ENCODE results near the gene ZBTB9.
"Not testable (repeated sequence)": the region's sequence is repeated elsewhere in the genome, so short reads cannot be mapped to it uniquely, and the experiment has no call there.

Gene ZBTB9

DNA sequence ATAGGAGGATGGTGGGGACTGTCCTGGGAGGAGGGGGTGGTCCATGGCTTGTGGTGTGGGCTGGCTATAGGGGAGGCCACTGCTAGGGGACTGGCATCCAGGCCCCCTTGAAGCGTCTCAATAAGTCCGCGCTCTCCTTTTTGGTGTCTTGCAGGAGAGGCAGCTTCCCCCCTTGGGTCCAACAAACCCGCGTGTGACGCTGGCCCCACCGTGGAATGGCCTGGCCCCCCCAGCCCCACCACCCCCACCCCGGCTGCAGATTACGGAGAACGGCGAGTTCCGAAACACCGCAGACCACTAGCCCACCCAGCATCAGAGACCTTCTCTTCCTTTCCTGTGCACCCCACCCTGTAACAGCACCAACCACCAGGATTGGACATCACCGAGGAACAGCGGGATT is 2.8 kb upstream of the ZBTB9 start:
- no peak for DNase-seq (ENCODE audit: low read depth, low spot score)

DNA sequence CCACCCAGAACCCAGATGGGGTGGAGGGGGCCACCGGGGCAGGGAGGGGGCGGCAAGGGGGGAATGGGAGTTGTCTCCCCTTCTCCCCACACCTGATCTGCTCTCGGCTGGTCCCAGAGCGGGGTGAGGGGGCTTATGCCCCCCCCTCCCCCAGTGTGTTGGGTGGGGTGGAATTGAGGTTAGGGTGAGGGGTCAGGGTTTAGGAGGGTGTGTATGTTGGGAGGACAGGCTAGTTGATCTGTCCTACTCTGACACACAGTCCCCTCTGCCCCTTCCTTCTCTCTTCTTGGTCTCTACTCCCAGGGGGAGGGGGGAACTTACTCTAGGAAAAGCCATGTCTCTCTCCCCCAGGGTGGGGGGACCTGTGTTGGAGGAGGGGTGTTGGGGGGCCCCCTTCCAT is 1.9 kb upstream of the ZBTB9 start:
- H3K4me3 ChIP-seq (ENCODE audit: low read length), result no peak overlapping the region
- no peak for DNase-seq (ENCODE audit: low read depth, low spot score)

More for the DNA sequence above, 2.8 kb upstream of the ZBTB9 start:
- no peak overlapping the region for H3K4me3 ChIP-seq (ENCODE audit: low read length)

DNA sequence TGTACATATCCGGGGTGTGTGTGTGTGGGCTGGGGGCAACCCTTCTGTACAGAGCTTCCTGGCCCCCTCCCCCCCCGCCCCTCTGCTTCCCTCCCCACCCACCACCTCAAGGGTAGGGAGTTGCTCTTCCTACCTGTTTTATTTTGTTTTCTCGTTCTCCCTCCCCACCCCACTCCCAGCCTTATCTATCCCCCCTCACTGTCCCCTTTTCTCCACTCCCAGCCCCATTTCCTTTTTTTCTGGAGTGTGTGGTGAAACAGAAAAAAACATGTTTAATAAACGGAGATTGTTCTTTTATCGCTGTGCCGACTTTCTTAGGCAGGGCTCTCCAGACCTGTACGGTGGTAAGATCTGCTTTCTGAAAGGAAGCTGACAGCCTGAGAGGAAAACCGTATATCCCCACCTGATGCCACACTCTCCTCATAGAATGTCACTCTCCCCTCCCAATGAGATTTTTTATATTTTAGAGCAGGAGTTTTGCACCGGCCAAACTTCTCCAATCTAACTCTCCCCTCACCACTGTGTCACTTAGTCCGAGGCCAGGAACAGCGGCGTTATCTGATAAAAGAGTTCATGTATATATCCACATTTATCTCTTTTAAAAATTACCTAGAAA is 875 bp upstream of the ZBTB9 start:
- H3K4me3 ChIP-seq (ENCODE audit: low read length), result peak overlapping the region; percentile 91
- no peak for DNase-seq (ENCODE audit: low read depth, low spot score)

DNA sequence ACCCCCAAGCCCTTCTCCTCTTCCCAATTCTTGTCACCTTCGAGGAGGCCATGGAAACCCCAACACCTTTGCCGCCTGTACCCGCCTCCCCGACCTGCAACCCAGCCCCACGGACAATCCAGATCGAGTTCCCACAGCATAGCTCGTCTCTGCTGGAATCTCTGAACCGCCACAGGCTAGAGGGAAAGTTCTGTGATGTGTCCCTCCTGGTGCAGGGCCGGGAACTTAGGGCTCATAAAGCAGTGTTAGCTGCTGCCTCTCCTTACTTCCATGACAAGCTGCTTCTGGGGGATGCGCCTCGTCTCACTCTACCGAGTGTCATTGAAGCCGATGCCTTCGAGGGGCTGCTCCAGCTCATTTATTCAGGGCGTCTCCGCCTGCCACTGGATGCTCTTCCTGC is 675 bp downstream of the ZBTB9 start:
- no peak for DNase-seq (ENCODE audit: low read depth, low spot score)
- peak overlapping the region; percentile 91 for H3K4me3 ChIP-seq (ENCODE audit: low read length)

DNA sequence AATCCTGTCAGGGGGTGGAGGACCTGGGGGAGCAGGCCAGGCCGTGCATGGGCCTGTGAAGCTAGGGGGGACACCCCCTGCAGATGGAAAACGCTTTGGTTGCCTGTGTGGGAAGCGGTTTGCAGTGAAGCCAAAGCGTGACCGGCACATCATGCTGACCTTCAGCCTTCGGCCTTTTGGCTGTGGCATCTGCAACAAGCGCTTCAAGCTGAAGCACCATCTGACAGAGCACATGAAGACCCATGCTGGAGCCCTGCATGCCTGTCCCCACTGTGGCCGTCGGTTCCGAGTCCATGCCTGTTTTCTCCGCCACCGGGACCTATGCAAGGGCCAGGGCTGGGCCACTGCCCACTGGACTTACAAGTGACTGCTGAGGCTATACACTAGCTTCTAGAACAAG is 1.8 kb downstream of the ZBTB9 start:
- no peak for DNase-seq (ENCODE audit: low read depth, low spot score)
- no peak overlapping the region for H3K4me3 ChIP-seq (ENCODE audit: low read length)

DNA sequence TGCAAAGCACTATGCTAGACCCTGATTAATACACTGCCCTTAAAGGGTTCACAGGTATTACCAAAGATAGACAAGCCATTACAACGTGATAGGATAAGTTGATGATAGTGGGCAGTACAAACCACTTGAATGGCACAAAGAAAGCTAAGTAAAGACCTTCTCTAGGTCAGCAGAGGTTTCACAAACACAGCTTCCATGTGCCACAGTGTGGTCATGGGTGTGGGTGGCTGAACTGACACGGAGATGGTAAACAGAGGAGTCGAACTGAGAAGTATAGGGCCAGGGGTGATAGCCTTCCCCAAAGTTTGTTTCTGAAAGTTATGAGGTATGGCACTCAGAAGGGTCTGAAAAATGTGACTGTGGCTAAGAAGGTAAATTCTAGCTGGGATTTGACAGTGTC is 4.3 kb downstream of the ZBTB9 start:
- no peak overlapping the region for H3K4me3 ChIP-seq (ENCODE audit: low read length)
- DNase-seq (ENCODE audit: low read depth, low spot score), result no peak

DNA sequence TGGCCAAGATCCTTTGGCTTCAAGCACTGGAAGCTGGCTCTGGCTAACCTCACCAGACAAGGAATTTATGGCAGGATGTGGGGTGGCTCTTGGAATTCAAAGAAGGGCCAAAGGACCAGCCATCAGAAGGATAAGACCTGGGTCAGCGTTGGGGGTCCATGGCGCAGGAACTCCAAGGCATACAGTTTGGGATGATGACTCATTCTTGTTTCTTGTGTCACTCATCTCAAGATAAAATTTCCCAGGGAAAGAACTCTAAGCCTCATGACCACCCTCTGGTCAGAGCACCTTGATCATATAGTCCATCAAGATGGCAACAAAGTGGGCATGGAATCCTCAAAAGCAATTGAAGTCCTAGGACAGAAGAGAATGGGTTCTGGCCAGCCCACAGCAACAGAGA is 4.8 kb downstream of the ZBTB9 start:
- no peak overlapping the region for H3K4me3 ChIP-seq (ENCODE audit: low read length)
- no peak for DNase-seq (ENCODE audit: low read depth, low spot score)

DNA sequence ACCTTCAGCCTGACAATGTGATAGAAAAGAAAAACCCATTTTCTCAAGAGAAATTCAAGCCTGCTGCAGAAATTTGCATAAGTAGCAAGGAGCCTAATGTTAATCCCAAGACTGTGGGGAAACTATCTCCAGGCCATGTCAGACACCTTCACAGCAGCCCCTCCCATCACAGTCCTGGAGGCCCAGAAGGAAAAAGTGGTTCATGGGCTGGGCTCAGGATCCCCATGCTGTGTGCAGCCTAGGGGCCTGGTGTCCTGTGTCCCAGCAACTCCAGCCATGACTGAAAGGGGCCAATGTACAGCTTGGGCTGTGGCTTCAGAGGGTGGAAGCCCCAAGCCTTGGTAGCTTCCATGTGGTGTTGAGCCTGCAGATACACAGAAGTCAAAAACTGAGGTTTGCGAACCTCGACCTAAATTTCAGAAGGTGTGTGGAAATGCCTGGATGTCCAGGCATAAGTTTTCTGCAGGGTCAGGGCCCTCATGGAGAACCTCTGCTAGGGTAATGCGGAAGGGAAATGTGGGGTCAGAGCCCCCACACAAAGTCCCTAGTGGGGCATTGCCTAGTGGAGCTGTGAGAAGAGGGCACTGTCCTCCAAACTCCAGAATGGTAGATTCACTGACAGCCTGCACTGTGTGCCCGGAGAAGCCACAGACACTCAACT is 11.8 kb downstream of the ZBTB9 start:
- H3K4me3 ChIP-seq (ENCODE audit: low read length), result no peak overlapping the region
- DNase-seq (ENCODE audit: low read depth, low spot score), result no peak

DNA sequence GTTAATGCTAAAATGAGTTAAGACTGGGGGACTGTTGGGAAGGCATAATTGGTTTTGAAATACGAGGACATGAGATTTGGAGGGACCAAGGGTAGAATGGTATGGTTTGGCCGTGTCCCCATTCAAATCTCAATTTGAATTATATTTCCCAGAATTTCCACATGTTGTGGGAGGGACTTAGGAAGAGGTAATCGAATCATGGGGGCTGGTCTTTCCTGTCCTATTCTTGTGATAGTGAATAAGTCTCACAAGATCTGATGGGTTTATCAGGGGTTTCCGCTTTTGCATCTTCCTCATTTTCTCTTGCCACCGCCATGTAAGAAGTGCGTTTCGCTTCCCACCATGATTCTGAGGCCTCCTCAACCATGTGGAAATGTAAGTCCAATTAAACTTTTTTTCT is 12.7 kb downstream of the ZBTB9 start:
- H3K4me3 ChIP-seq (ENCODE audit: low read length), result no peak overlapping the region
- DNase-seq (ENCODE audit: low read depth, low spot score), result no peak

DNA sequence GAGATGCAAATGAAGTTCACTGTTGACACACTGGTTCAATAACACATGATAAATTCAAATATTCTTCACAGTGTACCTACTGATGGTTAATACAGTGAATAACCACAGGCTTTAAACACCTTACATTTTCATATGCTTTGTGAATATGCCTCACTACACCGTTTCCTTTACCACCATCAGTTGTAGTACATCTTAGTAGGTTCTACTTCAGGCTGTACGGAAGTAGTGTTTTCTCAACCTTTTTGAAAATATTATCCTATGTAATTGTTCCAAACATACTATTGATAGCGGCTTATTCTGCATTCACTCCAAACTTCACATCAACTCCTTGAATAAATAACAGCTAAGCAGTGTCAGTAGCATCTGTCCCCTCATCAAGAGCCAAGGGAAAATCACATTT is 15.3 kb downstream of the ZBTB9 start:
- no peak for DNase-seq (ENCODE audit: low read depth, low spot score)
- no peak overlapping the region for H3K4me3 ChIP-seq (ENCODE audit: low read length)

DNA sequence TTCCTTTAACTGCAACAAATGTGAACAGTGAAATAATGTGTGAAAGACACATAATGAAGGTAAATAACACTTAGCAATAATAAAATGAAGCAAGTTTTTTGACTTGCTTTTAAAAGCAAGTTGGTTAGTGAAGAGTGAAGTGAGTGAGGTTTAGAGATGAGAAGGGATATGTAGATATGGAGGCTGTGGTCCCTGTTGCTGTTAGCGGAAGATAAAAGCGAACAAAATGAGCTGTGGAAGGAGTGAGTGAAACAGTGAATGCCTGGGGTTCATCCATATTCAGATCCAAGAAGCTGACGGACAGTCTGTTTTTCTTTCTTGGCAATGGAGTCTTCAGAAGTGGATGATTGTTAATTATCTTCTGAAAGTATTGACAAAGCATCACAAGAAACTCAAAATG is 23.5 kb downstream of the ZBTB9 start:
- H3K4me3 ChIP-seq (ENCODE audit: low read length), result no peak overlapping the region
- no peak for DNase-seq (ENCODE audit: low read depth, low spot score)

DNA sequence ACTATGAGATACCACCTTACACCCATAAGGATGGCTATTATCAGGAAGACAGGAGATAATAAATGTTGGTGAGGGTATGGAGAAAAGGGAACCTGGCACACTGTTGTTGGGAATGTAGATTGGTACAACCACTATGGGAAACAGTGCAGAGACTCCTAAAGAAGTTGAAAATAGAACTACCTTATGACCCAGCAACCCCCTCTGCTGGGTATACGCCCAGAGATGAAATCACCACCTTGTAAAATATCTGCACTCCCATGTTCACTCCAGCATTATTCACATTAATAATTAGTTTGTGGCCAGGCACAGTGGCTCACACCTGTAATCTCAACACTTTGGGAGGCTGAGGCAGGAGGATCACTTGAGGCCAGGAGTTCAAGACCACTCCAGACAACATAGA is 26.8 kb downstream of the ZBTB9 start:
- DNase-seq (ENCODE audit: low read depth, low spot score), result no peak
- H3K4me3 ChIP-seq (ENCODE audit: low read length), result no peak overlapping the region

DNA sequence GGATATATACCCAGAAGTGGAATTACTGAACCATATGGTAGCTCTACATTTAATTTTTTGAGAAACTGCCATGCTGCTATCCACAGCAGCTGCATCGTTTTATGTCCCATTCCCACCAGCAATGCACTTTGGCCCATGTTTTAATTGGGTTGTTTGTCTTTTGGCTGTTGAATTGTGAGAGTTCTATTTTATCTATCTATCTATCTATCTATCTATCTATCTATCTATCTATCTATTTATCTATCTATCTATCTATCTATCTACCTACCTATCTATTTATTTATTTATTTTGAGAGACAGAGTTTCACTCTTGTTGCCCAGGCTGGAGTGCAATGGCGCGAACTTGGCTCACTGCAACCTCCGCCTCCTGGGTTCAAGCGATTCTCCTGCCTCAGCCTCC is 28.2 kb downstream of the ZBTB9 start:
- H3K4me3 ChIP-seq (ENCODE audit: low read length); DNase-seq (ENCODE audit: low read depth, low spot score): not testable (repeated sequence)

DNA sequence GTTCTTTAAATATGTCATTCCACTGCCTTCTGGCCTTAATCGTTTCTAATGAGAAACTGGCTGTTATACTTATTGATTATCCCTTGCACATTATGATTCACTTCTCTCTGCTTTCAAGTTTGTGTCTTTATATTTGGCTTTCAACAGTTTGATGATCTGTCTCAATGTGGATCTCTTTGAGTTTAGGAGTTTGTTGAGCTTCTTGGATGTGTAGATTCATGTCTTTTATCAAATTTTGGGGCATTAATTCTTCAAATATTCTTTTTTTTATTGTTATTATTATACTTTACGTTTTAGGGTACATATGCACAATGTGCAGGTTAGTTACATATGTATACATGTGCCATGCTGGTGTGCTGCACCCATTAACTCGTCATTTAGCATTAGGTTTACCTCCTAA is 29.3 kb downstream of the ZBTB9 start:
- no peak for DNase-seq (ENCODE audit: low read depth, low spot score)
- no peak overlapping the region for H3K4me3 ChIP-seq (ENCODE audit: low read length)

DNA sequence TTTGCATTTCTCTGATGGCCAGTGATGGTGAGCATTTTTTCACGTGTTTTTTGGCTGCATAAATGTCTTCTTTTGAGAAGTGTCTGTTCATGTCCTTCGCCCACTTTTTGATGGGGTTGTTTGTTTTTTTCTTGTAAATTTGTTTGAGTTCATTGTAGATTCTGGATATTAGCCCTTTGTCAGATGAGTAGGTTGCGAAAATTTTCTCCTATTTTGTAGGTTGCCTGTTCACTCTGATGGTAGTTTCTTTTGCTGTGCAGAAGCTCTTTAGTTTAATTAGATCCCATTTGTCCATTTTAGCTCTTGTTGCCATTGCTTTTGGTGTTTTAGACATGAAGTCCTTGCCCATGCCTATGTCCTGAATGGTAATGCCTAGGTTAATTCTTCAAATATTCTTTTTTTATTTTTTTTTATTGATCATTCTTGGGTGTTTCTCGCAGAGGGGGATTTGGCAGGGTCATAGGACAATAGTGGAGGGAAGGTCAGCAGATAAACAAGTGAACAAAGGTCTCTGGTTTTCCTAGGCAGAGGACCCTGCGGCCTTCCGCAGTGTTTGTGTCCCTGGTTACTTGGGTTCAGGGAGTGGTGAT is 30.4 kb downstream of the ZBTB9 start:
- not testable (repeated sequence) for DNase-seq (ENCODE audit: low read depth, low spot score); H3K4me3 ChIP-seq (ENCODE audit: low read length)

DNA sequence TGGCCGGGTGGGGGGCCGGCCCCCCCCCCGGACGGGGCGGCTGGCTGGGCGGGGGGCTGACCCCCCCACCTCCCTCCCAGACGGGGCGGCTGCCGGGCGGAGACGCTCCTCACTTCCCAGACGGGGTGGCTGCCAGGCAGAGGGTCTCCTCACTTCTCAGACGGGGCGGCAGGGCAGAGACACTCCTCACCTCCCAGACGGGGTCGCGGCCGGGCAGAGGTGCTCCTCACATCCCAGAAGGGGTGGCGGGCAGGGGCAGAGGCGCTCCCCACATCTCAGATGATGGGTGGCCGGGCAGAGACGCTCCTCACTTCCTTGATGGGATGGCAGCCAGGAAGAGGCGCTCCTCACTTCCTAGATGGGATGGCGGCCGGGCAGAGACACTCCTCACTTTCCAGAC is 31.3 kb downstream of the ZBTB9 start:
- DNase-seq (ENCODE audit: low read depth, low spot score); H3K4me3 ChIP-seq (ENCODE audit: low read length): not testable (repeated sequence)

DNA sequence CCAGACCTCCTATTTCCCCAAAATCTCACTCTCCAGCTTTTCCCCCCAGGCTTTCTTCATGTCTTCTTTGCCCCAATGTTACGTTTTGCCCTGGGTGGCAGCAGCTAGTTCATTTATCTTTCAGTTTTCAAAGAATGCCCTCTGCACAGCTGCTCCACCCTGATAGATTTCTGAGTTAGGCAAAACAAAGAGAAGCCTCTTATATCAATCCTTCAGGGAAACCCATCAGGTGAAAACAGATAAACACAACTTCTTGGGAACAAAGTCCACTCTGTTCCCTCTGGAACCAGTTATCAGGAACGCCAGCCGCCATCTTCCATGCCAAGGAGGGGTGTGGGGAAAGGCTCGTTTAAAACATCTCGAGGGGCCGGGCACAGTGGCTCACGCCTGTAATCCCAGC is 34.0 kb downstream of the ZBTB9 start:
- no peak overlapping the region for H3K4me3 ChIP-seq (ENCODE audit: low read length)
- DNase-seq (ENCODE audit: low read depth, low spot score), result no peak

DNA sequence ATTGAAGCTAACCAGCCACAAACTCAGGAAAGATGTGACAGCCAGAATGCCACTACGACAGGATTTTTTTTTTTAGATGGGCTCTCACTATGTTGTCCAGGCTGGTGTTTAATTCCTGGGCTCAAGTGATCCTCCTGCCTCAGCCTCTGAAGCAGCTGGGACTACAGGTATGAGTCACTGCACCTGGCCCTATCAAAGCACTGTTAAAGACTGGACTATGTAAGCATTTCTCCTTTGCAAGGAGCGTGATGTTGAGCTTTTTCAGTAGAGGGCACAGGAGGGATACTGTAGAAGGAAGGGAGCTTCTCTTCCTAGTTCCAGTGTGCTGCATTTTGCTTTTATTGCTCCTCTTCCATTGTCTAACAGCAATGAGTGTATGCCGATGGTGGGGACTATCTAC is 35.8 kb downstream of the ZBTB9 start:
- H3K4me3 ChIP-seq (ENCODE audit: low read length), result no peak overlapping the region
- DNase-seq (ENCODE audit: low read depth, low spot score), result no peak

DNA sequence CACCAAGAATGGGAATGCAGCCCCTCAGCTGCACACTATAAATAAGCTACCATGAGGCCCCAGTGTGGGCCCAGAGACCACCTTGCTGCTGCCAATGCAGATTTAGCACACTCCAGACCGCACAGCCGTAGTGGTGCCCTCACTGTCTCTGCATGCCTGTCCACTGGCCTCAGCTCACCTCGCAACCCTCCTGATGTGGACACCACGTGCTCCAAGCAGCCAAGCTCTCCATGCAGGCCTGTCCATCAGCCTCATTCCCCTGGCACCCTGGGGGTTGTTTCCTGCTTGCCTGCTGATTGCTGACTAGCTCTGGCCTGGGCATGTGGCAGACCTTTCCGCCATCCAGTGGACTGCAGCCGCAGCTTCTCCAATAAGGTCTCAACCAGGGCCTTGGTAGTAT is 36.2 kb downstream of the ZBTB9 start:
- no peak for DNase-seq (ENCODE audit: low read depth, low spot score)
- H3K4me3 ChIP-seq (ENCODE audit: low read length), result no peak overlapping the region

DNA sequence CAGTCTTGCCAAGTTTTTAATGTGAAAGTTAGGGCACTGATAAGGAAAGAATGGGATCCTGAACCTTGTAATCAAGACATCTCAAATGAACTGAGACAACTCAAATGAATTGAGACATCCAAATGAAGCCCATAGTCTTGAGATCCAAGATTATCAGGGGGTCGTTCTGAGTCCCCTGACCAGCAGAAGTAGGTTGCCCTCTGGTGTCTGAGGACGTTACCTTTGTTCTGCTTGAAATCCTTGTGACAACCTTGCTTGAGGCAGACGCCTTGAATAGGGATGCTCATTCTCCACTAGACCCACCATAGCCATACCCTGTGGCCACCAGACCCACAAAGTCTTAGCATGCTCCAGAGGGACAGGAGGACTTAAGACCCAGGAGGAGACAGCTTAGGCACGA is 37.7 kb downstream of the ZBTB9 start:
- no peak overlapping the region for H3K4me3 ChIP-seq (ENCODE audit: low read length)
- DNase-seq (ENCODE audit: low read depth, low spot score), result no peak

DNA sequence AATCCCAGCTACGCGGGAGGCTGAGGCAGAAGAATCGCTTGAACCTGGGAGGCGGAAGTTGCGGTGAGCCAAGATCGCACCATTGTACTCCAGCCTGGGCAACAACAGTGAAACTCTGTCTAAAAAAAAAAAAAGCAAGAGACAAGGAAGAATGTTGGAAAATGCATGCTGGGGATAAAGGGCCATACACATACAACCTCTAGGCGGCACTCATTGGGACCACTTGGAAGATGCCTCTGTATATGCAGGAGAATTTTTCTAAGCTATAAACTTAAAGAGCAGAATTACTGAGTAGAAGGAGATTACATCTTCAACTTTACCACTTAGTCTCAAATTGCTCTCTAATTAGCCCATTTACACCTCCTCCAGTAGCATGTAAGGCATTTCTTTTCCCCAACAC is 42.8 kb downstream of the ZBTB9 start:
- H3K4me3 ChIP-seq (ENCODE audit: low read length), result no peak overlapping the region
- DNase-seq (ENCODE audit: low read depth, low spot score), result no peak

Measured in Jurkat, Clone E6-1 (cell line).